Erythroblast (primary cell): ENCODE data around the gene MAJIN.

Experiments used
- GATA1 ChIP-seq: IDR thresholded peaks from 2 replicates; pipeline ENCODE4 v1.6.1; 2011; ENCODE audit warnings: low read depth, mild to moderate bottlenecking, control low read depth, low read length, moderate library complexity
- POLR2A ChIP-seq: IDR thresholded peaks from 2 replicates; pipeline ENCODE4 v1.6.1; 2011; ENCODE audit warnings: mild to moderate bottlenecking, low read length

DNA sequence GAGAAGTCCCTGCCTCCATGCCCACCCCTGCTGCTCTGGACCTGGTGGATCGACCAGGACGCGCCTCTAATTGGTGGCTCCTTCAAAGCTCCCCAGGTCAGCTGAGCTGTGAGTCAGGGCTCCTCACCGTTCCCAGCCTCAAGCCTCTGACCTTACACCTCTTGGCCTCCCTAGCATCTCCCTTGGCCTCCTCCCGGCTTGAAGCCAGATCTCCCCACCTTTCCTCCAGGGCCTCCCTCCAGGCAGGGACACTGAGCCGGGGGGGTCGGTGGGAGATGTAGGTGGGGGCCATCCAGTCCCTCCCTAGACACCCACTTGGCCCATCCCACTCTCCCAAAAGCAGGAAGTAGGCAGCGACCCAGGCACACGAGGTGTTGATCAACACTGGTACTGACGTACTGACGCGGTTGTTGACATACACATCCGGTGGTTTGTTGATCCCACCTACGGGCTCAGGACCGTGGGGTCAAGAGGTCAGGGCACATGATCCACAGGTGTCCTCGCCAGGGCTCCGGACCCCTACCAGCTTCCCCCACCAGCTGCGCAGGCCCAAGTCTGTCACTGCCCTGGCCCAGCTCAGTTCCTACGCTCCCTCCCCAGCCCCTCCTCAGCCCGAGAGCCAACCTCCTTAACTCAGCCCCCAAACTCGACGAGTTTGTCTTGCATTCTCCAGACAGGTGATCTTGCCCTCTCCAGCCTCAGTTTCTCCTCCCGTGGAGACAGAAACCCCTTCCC lies 55.7 kb downstream of the MAJIN start:
- TF ChIP-seq POLR2A = no peak
- TF ChIP-seq GATA1 = no peak
